HK-2 (cell line): ENCODE measurements around the gene KLHL21.
"Not testable (repeated sequence)": the region's sequence is repeated elsewhere in the genome, so short reads cannot be mapped to it uniquely, and the experiment has no call there.

Experiments
- DNase-seq: peaks from one replicate; pipeline ENCODE4 v3.0.0-alpha.2; 2018; ENCODE audit not compliant: unreplicated experiment

Gene KLHL21

DNA sequence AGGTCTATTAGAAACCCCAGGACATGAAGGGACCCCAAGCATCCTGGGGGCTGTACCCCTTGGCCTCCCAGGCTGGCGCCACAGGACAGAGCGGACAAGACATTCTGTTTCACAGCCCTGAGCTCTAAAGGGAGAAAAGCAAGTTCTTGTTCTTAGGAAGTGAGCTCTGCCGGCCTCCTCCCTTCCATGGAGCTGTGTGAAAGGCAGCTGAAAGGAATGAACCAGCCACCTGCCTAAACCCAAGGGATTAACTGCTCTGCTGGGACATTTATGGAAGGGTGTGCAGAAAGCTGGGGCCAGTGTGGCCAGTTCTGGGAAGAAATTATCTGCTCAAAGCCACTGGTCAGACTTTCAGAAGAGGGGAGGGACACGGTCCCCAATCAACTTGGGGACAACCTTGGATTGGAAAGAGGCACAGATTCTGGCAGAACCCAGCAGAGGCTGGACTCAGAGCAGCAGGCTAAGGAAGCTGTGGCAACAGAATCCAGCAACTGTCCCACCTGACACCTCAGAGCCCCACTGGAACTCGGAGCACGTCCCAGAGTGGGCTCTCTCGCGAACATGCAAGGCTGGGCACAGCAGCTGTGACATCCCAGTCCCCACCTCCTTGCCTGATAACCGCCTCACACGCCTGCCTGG is 2.1 kb downstream of the KLHL21 start:
- DNase-seq = no peak

DNA sequence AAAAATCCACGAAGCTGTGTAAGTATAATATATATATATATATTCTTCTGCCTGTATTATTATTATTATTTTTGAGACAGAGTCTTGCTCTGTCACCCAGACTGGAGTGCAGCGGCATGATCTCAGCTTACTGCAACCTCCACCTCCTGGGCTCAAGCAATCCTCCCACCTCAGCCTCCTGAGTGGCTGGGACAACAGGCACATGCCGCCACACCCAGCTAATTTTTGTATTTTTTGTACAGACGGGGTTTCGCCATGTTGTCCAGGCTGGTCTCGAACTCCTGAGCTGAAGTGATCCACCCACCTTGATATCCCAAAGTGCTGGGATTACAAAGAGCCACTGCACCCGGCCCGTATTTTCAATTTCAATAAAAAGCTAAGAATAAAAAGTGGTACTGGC is 2.7 kb downstream of the KLHL21 start:
- DNase-seq = not testable (repeated sequence)

GRCh38 chr1:6599141-6599975 is 3.3 kb downstream of the KLHL21 start:
- no peak for DNase-seq

- DNase-seq = no peak
These were observed 4.9 kb downstream of the KLHL21 start for GRCh38 chr1:6597777-6598131.

GRCh38 chr1:6596886-6597776 is 5.5 kb downstream of the KLHL21 start:
- DNase-seq = no peak

- DNase-seq = no peak
These were observed 6.3 kb downstream of the KLHL21 start for GRCh38 chr1:6596351-6596750.

DNA sequence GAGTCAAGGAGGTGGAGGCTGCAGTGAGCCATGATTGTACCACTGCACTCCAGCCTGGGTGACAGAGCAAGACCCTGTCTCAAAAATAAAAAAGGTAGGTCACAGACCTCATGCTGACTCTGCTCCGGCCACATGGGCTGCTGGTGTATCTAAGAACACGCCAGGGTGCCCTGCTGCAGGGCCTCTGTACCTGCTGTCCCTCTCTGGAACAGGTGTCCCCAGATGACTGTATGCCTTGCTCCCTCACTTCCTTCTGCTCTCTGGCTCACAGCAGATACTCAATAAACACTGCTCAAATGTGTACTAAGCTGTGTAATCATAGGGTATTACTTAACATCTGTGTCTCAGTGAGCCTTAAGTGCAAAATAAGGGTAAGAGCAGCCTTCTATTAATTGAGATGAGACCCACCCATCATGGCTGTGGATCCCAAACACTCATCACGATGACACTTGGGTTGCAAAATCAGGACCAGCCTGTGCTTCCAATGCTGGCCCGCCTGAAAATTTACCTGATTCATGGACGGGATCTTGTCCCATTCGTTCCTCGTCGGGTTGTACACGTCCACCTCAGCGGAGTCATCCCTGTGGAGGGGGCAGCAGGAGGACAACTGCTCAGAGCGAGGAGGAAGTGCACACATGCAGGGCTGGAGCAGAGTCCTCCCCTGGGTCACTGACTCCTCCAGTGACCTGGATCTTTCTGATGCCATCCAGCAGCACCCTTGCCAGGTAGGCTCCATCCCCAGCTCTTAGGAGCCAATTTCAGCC is 7.5 kb downstream of the KLHL21 start:
- DNase-seq = no peak

DNA sequence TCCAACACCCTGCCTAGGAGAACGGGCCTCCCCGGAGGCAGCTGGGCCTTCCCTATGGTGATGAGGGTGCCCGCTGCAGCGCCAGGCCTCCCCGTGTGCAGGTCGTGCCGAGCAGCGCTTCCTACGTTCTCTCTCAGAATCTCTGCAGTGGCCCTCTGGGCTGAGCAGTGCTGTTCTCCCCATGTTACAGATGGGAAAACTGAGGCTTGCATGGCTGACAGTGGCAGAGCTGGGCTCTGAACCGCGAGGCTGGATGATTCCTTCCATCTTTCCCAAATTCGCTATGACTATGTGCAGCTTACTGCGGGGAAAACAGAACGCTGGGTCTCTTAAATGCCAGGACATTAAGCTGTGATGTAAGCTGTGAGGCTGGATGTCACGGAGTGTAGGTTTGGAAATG is 8.9 kb downstream of the KLHL21 start:
- no peak for DNase-seq

- no peak for DNase-seq
These were observed 9.6 kb downstream of the KLHL21 start for GRCh38 chr1:6592865-6593593.

- no peak for DNase-seq
These were observed 10.2 kb downstream of the KLHL21 start for GRCh38 chr1:6592441-6592840.

- DNase-seq = no peak
These were observed 11.0 kb downstream of the KLHL21 start for GRCh38 chr1:6591644-6592043.

GRCh38 chr1:6591222-6591621 is 11.4 kb downstream of the KLHL21 start:
- DNase-seq = no peak

DNA sequence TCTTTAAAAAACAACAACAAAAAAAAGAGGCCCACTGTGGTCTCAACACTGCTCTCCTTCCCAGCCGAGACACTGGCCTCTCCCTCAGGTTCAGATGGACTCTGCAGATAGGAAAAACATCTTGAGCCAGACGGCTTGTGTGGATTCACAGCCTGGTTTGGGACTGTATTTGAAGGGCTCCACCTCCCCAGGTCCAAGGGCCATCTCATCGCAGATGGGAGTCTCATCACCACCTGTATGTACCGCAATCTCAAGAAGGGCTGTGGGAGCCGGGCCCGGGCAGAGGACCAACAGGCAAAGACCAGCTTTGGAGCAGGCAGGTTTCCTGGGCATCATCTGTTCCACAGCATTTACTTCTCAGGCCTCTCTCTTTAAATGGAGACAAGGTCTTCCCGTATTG is 12.6 kb downstream of the KLHL21 start:
- DNase-seq = no peak

GRCh38 chr1:6588893-6589520 is 13.7 kb downstream of the KLHL21 start:
- no peak for DNase-seq

- DNase-seq = no peak
These were observed 14.4 kb downstream of the KLHL21 start for GRCh38 chr1:6588128-6588892.

DNA sequence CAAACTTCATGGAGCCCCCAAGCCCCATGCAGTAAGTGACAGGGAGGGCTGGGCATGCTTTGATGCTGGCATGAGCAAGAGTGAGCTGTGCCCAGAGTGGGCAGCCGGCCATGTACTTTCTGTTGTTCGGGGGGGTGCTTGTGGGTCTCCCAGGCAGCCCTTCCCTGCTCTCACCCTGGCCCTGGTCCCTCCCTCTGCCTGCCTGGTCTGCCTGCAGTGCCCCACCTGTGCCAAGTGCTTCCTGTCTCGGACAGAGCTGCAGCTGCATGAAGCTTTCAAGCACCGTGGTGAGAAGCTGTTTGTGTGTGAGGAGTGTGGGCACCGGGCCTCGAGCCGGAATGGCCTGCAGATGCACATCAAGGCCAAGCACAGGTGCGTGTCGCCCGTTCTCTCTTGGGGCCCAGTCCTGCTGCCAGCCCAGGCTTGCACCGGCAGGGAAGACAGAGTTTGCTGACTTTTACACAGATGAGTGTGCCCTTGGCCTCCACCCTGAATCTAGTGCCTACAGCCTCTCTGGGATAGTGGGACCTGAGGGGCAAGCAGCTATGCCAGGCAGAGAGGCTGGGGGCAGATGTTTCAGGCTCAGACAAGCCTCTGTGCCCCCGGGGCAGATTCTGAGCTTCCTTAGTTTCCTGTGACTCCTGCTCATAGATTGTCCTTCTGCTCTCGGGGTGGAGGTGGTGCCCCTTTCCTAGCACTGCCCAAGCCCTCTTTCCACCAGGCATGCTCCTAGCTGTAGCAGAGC is 15.2 kb downstream of the KLHL21 start:
- no peak for DNase-seq

DNA sequence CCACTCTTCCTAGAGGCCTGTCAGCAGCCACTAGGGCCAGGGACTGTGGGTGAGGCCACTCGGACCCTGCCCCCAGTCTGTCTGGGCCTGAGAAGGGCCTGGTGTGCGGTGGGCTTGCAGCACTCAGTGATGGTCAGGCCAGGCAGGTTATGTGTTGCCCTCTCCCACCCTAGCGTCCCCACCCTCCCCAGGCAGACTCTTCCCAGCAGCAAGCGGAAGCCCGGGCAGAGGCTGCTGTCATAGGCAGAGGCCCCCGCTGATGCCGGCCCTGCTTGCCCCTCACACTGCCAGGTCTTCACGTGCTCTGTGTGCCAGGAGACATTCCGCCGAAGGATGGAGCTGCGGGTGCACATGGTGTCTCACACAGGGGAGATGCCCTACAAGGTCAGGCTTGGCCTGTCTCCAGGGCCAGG is 16.3 kb downstream of the KLHL21 start:
- no peak for DNase-seq

DNA sequence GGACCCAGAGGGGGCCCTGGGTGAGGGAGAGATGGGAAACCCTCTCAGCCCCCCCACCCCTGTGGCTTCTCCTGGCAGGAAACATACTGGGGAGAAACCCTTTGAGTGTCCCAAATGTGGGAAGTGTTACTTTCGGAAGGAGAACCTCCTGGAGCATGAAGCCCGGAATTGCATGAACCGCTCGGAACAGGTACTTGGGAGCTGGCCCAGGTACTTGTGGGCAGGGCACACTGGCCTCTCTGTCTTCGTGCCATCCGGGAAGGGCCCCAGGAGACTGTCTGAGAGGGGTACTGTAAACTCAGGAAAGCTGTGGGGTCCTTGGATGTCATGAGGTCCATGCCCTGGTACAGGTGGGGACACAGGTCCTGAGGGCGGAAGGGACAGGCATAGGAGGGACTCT is 16.8 kb downstream of the KLHL21 start:
- no peak for DNase-seq

DNA sequence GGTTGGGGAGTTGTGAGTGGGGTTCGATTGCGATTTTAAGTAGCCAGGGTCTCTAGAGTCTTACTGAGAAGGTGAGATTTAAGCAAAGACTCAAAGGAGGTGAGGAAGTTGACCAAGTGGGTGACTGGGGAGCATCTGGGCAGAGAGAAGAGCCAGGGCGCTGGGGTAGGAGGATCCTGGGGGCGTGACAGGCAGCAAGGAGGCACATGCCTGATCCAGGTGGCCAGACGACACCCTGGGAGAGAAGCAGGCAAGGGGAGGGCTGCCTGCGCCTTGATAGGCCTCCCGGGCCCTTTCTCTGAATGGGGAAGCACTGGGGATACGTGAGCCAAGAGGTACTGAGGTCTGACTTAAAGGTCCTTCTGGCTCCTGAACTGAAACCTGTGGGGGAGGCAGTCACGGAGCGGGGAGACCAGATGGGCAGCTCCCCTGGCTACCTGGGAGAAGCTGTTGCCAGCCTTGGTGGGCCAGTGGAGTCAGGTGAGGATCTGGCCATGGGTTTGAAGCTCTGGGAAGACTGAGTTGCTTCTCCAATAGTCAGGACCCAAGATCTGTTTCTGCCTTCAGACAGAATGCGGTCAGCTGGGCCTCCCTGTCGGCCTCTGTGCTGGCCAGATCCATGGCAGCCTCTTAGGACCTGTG is 17.5 kb downstream of the KLHL21 start:
- DNase-seq = no peak
